Head of caudate nucleus (tissue), 42 donors: ENCODE results near the gene IFI16.

ENCODE experiments used
- DNase-seq, 42 donors: peaks; one replicate each; pipeline versions ENCODE4 v3.0.0 to v3.0.0-alpha.2; 2020 to 2021; ENCODE audit warnings: mixed read lengths in 7 of 42
- intact Hi-C: fragments of 100-400 bp; cut with DNase I; formaldehyde crosslinking; loops from one replicate; pipeline ENCODE4 v1.15.0; 2022

The IFI16 gene

DNA sequence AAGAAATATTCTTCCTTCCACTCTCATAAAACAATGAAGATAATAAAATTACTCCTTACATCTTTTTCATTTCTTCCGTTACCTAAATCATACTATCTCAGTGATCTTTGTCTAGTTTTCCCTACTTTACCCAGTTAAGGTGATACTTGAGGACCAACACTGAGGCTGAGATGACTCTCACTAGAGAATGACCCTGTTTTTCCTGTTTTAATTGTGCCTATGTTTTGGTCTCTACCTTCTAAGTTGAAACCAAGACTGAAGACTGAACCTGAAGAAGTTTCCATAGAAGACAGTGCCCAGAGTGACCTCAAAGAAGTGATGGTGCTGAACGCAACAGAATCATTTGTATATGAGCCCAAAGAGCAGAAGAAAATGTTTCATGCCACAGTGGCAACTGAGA, 41.7 kb downstream of the IFI16 start:
- intact Hi-C loops, result no loop called here
- DNase-seq, result no peak

DNA sequence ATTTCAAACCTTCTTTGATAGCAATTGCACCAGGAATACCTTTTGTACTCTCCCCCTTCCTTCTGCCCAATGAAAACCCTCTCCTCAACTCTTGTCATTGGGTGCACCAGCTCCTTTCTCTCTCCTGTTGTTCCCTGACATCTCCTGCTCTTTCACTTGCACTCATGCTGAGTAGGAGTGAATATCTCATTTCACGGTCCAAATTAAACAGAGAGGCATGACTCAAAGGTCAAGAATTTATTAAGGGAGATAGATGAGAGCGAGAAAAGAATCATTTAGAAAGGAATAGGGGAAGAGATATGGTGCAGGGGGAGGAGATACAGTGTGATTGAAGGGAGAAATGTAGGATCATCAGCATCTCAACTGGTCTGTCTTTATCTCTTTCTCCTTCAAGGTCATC, 44.7 kb downstream of the IFI16 start:
- intact Hi-C loops, result no loop called here
- DNase-seq, result no peak

DNA sequence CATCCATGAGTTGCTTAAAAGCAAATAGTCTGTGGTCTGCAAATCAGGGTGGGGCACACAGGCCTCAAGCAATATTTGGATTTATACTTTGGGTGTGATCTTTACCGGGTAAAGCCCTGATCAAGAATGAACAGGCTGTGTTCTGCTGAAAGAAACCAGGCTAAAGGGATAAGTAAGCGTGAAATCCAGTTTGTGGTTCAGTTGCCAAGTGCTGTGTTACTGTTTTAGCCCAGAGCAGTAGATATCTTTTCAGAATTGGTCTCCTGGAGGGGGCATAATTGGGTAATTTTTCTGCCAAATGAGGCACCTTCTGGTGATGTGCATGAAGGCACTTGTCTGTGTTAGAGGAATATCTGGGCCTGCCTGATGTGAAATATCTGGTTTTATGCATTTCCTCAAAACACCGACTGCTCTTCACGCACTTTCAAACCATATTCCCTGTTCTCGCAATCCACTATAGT, 45.5 kb downstream of the IFI16 start:
- no peak for DNase-seq
- intact Hi-C loops, result no loop called here

DNA sequence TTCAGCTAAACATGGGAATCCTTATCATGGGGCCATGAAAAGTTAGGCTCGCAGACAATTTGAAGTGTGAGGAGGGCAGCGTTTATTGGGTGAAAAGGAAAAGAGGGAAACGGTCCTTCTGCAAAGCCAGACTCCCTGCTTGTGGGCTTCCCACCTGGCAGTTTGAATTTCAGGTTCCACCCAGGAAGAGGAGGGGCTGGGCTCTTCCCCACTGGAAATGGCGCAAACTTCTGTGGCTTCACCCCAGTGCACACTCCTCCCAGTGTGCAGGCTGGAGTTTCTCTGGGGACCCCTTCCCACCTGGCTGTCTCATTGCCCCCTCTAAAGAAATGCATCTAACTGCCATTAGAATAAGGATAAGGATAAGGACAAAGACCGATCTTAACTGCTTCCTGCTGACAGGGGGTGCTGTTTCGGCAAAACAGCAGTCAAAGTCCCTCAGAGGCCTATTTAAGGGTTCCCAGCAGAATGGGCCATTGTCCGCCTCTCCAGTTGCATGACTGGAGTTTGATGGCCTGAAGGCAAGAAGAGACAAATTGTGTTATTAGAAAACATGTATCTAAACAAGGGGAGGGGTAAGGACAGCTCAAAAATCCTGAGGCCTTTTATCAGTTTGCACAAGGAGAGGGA, 46.5 kb downstream of the IFI16 start:
- intact Hi-C loops, result no loop called here
- peak in 23 of 42 donors; percentile 7 to 61 (median 32) for DNase-seq

DNA sequence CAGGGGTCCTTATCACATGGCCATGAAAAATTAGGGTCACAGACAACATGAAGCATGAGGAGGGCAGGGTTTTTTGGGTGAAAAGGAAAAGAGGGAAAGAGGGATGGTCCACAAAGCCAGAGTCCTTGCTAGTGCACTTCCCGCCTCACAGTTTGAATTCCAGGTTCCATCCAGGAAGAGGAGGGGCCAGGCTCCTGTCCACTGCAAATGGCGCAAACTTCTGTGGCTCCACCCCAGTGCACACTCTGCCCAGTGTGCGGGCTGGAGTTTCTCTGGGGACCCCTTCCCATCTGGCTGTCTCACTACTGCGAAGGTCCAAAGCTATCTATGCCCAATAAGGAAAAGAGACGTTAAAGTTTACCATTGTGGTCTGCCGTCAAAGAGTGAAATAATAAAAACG, 49.0 kb downstream of the IFI16 start:
- DNase-seq, result no peak
- intact Hi-C loops, result no loop called here

DNA sequence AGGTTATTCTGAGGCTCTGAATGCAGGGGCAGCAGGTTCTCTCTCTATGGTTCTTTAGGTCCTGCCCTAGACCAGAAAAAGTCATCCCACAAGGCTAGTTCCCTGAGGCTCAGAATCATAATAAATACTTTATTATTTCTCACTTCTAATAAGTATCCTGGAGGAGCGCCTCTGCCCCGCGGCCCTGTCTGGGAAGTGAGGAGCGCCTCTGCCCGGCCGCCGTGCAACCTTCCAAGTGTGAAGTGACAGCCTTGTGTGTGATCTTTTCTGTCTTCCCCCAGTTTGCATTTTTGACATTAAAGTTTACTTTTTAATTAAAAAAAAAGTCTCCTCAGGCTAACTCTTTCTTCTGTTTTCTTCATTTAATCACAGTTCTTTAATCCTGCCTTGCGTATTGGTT, 55.4 kb downstream of the IFI16 start:
- DNase-seq, result no peak
- intact Hi-C loops, result no loop called here

DNA sequence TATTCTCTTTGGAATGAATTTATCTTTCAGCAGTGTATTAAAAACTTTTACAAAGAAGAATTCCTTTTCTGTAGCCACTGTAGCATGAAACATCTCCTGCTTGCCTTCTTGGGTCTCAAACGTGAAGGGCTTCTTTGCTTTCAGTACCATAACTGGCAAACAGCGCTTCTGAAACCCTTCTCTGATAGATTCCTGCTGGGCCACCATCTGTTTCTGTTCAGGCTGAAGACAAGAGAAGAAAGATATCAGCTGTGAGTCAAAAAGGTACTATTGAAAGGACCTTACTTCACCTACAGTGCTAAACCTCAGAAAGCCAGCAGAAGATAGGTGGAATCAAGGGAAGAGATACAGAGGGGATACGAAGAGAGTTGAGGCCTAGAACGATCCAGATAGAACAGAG, 56.4 kb downstream of the IFI16 start:
- intact Hi-C loops, result no loop called here
- no peak for DNase-seq

DNA sequence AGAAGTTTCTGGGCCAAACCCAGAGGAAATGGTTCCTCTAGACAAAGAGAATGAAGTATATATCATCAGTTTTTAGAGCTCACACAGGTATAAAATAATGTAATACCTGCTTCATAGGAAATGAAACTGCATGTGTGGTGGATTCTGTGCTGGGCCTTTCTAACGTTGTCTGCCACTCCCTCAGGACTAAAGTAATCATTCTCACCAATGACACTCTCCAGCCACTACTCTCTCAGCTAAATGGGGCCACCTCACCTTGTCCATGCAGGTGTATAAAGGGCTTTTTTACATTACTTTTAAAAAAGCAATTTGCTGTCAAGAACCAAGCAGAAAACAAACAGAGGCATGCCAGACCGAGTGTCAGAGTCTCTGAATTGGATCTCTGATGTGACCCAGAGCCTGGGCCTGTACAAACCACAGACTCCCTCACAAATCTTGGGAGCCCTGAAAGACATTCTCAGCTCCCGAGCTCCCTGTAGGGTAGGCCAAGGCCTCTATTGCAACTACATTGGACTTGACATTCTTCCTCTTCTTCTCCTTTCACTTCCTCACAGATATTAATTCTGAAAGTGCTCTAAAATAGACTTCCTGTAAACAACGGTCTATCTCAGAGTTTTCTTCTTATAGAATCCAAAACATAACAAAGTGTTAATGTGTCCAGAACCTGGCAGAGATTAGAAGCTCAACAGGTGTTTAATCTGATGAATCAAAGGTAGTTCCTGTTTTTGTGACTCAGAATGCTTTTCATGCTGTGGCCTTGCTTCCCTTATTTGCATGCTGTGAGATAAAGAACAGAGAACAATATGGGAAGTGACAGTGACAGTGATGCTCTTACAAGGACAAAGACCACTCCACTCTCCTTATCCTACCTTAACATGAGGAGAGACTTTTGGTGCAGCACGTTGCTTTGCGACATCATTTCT, 58.3 kb downstream of the IFI16 start:
- peak in 3 of 42 donors; percentile 9 to 29 (median 12) for DNase-seq
- intact Hi-C loops, result no loop called here

DNA sequence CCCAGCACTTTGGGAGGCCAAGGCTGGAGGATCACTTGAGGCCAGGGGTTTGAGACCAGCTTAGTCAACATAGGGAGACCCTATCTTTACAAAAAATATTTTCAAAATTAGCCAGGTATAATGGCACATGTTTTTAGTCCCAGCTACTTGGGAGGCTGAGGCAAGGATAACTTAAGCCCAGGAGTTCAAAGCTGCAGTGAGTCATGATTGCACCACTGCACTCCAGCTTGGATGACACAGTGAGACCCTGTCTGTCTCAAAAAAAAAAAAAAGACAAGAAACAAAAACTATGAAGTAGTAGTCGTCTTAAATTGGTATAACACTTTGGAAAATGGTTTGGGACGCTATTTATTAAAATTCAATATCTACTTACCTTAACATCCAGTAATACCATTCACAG, 59.2 kb downstream of the IFI16 start:
- DNase-seq, result no peak
- intact Hi-C loops, result no loop called here

DNA sequence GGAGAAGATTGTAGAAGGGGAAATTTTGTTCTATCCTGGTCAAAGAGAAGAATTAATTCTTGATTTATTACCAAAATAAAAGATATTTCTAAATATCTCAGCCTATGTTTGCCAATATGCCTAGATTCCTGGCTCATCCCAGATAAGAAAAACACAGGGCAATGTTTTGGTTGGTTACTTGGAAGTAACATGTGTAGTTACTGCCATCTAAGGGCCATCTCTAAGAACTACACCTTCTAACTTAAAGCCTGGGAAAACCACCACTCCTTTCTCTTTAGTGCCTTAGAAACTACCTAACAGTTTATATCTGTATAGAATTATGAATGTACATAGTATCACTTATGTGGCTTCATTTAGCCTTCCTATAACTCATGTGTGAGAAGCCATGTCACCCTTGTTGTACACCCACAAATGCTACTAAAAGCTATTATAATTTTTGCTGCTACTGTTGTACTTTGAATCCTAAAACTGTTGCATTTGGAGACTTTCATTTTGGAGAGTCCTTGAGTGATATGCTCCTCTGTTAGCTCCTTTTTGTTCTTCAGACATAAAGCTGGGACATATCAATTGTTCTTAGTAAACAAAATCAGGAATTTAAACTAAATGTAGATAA, 62.4 kb downstream of the IFI16 start:
- intact Hi-C loops, result loop anchor here (10.0 kb wide), 1 partner anchor 867 kb away; no protein-coding TSS in a partner anchor
- DNase-seq, result peak in 5 of 42 donors; percentile 4 to 61 (median 22)

DNA sequence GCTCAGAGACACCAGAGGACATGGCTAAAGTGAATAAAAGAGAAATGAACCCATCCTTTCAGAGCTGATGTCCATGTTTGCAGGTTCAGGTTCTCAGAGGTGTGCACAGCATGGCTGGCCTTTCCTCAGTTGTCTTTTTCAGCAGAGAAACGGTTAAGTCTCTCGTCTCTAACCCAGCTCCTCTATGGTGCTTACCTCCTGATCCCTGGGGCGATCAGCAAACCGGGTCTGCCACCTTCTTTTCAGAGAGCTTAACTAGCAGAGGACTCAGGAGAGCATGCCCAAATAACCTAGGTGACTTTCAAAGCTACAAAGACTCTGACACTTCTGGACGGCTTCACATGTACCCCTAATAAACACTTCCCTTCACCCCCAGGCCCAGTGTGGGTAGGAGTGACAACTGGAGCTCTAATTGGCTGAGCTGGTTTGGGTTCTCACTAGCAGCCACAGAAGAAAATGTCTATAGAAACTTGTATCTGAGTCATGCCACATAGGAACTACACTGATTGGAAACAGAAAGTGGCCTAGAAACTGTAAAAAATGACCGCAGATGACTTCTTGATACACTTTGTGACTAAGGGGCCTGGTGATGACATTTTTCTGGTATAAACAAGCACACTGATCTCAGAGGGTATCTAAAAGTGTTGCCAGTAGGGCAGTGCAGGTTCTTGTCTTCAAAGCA, 66.9 kb downstream of the IFI16 start, which contains the start of gene AIM2:
TSS of gene AIM2 (minus strand) at position 329 of the 682 bp plus-strand sequence. CDS start 3,267 bp downstream, outside the sequence.
- intact Hi-C loops, result loop anchor here (10.0 kb wide), 1 partner anchor 872 kb away; no protein-coding TSS in a partner anchor
- DNase-seq, result no peak

DNA sequence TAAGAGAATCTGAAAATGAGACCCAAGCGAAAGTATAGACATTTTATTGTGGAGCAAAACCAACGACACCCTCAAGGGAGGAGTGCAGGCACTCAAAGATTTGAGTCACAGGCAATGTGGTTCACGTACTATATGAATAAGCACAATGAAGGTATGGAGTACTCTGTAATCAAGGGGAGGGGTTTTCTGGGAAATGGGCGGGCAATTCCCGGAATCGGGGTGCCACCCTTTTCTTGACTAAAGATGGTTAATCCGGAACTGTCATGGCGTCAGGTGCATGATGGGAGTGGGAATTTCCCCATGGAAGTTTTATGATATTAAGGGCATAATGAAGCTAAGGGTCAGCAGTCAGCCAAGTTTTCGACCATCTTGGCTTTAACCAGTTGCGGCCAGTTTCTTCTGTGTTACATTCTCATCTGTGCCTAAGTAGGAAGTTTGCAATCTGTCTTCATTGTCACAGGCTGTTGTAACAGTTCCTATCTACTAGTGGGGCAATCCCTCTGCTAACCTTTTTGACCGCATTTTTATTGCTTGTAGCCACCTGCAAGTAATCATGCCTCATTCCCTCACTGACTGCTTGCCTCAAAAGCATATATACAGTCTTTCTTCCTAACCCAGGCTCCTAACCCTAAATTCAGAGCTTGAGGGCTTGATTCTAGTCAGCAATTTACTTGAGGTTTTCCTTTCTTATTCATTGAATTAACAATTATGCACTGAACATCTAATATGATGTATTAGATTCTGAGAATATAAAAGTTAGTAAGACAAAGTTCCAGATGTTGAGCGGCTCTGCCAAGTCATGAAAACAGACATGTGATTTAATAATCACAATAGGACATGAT, 67.6 kb downstream of the IFI16 start:
- no peak for DNase-seq
- intact Hi-C loops, result loop anchor here (10.0 kb wide), 1 partner anchor 873 kb away; no protein-coding TSS in a partner anchor

DNA sequence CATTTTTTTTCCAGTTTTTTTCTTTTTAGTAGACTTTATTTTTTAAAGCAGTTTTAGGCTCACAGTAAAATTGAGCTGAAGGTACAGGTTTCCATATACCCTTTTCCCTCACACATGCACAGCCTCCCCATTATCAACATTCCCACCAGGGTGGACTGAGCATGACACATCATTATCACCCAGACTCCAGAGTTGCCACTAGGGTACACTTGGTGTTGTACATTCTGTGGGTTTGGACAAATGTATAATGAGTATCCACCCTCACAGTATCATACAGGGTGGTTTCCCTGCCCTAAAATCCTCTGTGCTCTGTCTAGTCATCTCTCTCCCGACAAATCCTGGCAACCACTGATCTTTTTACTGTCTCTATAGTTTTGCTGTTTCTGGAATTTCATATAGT, 69.8 kb downstream of the IFI16 start:
- intact Hi-C loops, result loop anchor here (10.0 kb wide), 1 partner anchor 875 kb away; no protein-coding TSS in a partner anchor
- no peak for DNase-seq

DNA sequence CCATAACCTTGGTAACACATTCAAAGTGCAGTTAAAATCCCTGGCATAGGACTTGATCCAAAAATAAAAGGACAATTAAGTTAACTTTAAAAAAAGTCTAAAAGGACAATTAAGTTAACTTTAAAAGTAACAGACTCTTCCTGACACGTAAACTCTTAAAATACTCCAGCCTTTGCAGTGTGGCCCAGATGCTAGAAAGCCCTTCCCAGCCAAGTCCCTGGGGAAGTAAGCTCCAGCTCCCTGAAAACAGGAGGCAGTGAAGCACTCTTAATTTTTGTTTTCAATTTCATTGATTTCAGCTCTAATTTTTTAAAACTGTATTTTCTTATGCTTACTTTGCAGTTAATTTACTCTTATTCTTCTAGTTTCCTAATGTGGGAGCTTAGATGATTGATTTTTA, 71.9 kb downstream of the IFI16 start:
- intact Hi-C loops, result no loop called here
- no peak for DNase-seq

DNA sequence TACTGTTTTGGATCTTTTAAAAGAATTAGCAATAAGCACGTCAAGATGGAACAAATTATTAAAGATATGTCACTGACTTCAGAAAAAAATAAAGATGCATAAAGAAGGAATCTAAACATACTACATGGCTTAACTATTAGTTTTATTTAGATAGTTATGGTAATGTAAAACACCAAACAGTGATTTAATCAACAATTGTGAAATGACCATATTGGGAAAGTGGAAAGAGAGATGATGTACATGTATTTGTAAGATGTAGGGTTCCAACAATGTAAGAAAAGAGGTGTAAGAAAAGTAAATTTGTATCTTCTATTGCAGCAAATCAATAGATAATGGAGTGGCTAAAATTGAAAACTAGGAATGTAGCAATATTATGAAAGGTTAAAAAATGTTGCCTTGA, 73.3 kb downstream of the IFI16 start:
- no peak for DNase-seq
- intact Hi-C loops, result no loop called here

DNA sequence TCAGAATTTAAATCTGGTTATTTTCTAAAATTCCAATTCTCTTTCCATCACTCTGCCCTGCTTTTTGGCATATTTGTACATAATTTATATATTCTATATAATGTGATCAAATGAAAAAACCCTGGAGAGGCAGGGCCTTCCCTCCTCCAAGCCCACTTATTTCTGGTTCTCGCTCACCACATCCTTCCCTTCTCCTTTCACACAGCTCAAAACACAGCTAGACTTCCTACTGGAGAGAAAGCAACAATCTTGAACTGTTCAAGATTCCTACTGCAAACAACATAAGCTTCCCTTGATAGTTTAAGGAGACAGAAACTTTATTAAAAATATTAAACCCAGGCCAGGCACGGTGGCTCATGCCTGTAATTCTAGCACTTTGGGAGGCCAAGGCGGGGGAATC, 74.4 kb downstream of the IFI16 start:
- intact Hi-C loops, result no loop called here
- DNase-seq, result no peak

DNA sequence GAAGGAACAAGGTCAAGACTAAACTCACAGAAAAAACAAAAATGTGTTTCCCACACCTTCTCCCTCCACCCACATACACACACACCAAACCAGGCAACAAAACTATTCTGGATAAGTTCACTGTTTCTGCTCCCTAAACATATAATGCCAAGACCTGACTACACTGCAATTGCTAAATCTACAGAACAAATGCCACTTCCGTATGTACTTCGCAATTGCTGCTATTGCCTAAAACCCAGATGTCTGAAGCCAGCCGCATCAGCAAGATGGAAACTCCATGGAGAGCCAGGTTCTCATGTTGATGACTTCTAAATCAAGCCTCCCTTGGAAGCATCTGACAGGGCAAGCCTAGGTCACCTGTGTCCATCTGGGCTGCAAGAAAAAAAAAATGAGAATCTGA, 75.2 kb downstream of the IFI16 start:
- intact Hi-C loops, result no loop called here
- peak in 5 of 42 donors; percentile 9 to 46 (median 20) for DNase-seq

DNA sequence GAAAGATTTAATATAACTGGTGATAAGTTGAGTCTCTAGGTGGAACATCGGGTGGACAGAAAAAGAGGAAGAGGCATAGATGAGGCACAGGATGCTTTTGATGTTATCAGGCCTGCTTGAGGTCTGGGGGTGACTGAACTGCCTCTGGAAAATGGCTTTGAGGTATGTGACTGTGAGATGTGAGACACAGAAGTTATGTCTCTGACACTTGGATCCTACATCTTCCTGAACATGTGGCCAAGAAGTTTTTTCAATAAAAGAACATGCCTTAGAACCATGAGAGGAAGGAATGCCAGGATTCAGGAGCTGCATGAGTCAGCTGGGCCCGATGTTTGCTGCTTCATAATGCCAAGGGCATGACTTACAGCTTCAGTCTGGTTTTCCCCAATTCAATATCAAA, 78.3 kb downstream of the IFI16 start:
- no peak for DNase-seq
- intact Hi-C loops, result no loop called here
